NT2/D1 (cell line): Measurements from ENCODE around the gene ZNF543.

Experiments used
- SUZ12 ChIP-seq: IDR thresholded peaks from 2 replicates; pipeline ENCODE4 v1.6.1; 2011; ENCODE audit not compliant: insufficient read length, insufficient read depth; ENCODE audit errors: extremely low read depth
- YY1 ChIP-seq: IDR thresholded peaks from 2 replicates; pipeline ENCODE4 v1.6.1; 2011; ENCODE audit not compliant: insufficient read length, insufficient read depth

DNA sequence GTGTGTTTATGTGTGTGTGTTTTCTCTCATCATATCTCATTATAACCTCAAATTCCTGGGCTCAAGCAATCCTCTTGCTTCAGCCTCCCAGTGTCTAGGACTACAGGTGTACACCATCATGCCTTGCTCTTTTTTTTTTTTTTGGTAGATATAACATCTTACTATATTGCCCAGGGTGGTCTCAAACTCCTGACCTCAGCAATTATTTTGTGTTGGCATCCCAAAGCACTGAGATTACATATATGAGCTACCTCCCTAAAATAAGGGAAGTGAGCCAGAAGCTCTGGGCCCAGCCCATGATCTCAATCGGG is 448 bp upstream of the ZNF543 start:
- no peak for TF ChIP-seq SUZ12
- no peak for TF ChIP-seq YY1
